ENCODE measurements around the gene RNU6-7.

DNA sequence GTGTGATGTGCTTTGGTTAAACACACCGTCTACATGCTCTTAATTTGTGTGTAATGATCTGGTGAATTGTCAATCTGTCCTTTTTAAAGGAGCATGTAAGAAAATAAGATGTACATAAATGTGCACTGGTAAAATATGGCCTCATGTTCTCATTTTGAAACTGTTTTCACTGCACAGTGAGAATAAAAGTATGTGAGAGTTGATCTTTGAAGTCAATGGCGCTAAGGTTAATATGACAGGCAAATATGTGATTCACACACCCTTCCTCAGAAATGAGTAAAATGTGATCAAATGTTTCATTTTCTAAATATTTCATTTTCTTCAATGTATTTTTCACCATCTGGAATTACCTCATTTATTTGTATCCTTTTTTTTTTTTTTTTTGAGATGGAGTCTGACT lies 8.3 kb upstream of the RNU6-7 start:
- TF ChIP-seq CTCF (IDR thresholded peaks at IDR 0.05) (no peak), POLR2A (IDR thresholded peaks at IDR 0.05) (no peak)

All from heart left ventricle (tissue), 13 donors.